B cell (primary cell): ENCODE measurements around the gene SRGAP2B. TPM values are rescaled to one million over a fixed set of nuclear protein-coding genes. Genes with fewer than 3 reads are reported as not detected.
"Not testable (repeated sequence)": the region's sequence is repeated elsewhere in the genome, so short reads cannot be mapped to it uniquely, and the experiment has no call there.

Experiments used
- ATAC-seq: fragments of 200-7000 bp; cut with Tn5 transposase; one replicate; pipeline ENCODE4 v1.10.0; 2021; ENCODE audit warnings: low read depth, mild to moderate bottlenecking, moderate number of reproducible peaks, moderate library complexity
- CTCF ChIA-PET: fragments of 350-600 bp; sonication (Branson Sonifier 250); formaldehyde crosslinking; loops from one replicate; lab custom pipeline; 2021; ENCODE audit warnings: antibody characterized with exemption, inconsistent platforms; lab: Charles Lee
- POLR2A ChIA-PET: fragments of 350-600 bp; sonication (Branson Sonifier 250); formaldehyde crosslinking; loops from one replicate; lab custom pipeline; 2021; ENCODE audit warnings: antibody characterized with exemption; lab: Charles Lee
- DNase-seq: peaks from one replicate; pipeline ENCODE4 v3.0.0; 2013
- H2AFZ ChIP-seq: 2 replicates; pipeline ENCODE4 v1.6.1; 2012; ENCODE audit warnings: mild to moderate bottlenecking, low read depth, low read length; ENCODE audit not compliant: insufficient read depth, poor library complexity, severe bottlenecking
- H3K27ac ChIP-seq, 2 donors: 1 replicate in 1 of 2; 2 replicates in 1 of 2; pipeline ENCODE4 v1.5.1; 2012 to 2013; ENCODE audit warnings: low read length in 2 of 2, mild to moderate bottlenecking in 2 of 2, moderate library complexity in 1 of 2
- H3K27me3 ChIP-seq, 4 experiments: fragments of 200-600 bp in 1 of 4; sonication (generic) in 1 of 4; replicated peaks in 1 of 4; 1 replicate in 2 of 4; 2 replicates in 2 of 4; pipeline versions ENCODE4 v1.6.1 to v1.7.0; 2013 to 2016; ENCODE audit warnings: low read length in 3 of 4, mild to moderate bottlenecking in 2 of 4, mixed read lengths in 1 of 4, moderate library complexity in 1 of 4; ENCODE audit not compliant: insufficient read depth in 4 of 4, control insufficient read depth in 3 of 4; ENCODE audit errors: control extremely low read depth in 1 of 4
- H3K36me3 ChIP-seq, 2 experiments: replicated peaks in 1 of 2; 1 replicate in 1 of 2; 2 replicates in 1 of 2; pipeline versions ENCODE4 v1.6.1 to v1.7.1; 2013; ENCODE audit warnings: low read length in 1 of 2; ENCODE audit not compliant: insufficient read depth in 2 of 2, control insufficient read depth in 1 of 2; ENCODE audit errors: control extremely low read depth in 1 of 2, extremely low read depth in 1 of 2
- H3K4me1 ChIP-seq, 2 donors: fragments of 200-600 bp in 1 of 2; sonication (generic) in 1 of 2; 1 replicate in 1 of 2; 2 replicates in 1 of 2; pipeline versions ENCODE4 v1.5.1 to v1.6.1; 2013 to 2017; ENCODE audit warnings: low read length in 2 of 2; ENCODE audit not compliant: control insufficient read depth in 2 of 2, insufficient read depth in 2 of 2
- H3K4me2 ChIP-seq: replicated peaks from 2 replicates; pipeline ENCODE3; 2012; ENCODE audit warnings: mild to moderate bottlenecking, low read depth, low read length; ENCODE audit not compliant: poor library complexity, severe bottlenecking
- H3K4me3 ChIP-seq, 5 experiments: fragments of 200-600 bp in 1 of 5; sonication (generic) in 1 of 5; 1 replicate in 3 of 5; 2 replicates in 2 of 5; pipeline versions ENCODE4 v1.5.1 to v1.7.0; 2011 to 2016; ENCODE audit warnings: low read length in 4 of 5, mild to moderate bottlenecking in 4 of 5, low read depth in 2 of 5, control low read depth in 1 of 5, moderate library complexity in 1 of 5; ENCODE audit not compliant: insufficient read depth in 1 of 5; ENCODE audit errors: control extremely low read depth in 1 of 5, extremely low read depth in 1 of 5
- H3K79me2 ChIP-seq: fragments of 200-600 bp; sonication (generic); one replicate; pipeline ENCODE4 v1.6.0; 2016; ENCODE audit warnings: low read length; ENCODE audit not compliant: control insufficient read depth, insufficient read depth
- H3K9ac ChIP-seq: fragments of 200-600 bp; sonication (generic); 2 replicates; pipeline ENCODE4 v1.6.1; 2017; ENCODE audit warnings: mild to moderate bottlenecking, low read length, moderate library complexity
- H3K9me3 ChIP-seq, 3 donors: one replicate each; pipeline versions ENCODE4 v1.6.1 to v1.7.1; 2013; ENCODE audit warnings: low read length in 2 of 3; ENCODE audit not compliant: control insufficient read depth in 2 of 3, insufficient read depth in 1 of 3; ENCODE audit errors: control extremely low read depth in 1 of 3
- H4K20me1 ChIP-seq: 2 replicates; pipeline ENCODE4 v1.6.0; 2012; ENCODE audit warnings: mild to moderate bottlenecking, low read length; ENCODE audit not compliant: insufficient read depth, control insufficient read depth, poor library complexity, severe bottlenecking
- H3K27ac Mint-ChIP-seq: one replicate; pipeline ENCODE4 v1.8.0; 2021; ENCODE audit warnings: mixed read lengths
- H3K27me3 Mint-ChIP-seq: one replicate; pipeline ENCODE4 v1.8.0; 2021; ENCODE audit warnings: mixed read lengths
- H3K4me1 Mint-ChIP-seq: one replicate; pipeline ENCODE4 v1.8.0; 2021; ENCODE audit warnings: mixed read lengths
- H3K4me3 Mint-ChIP-seq: one replicate; pipeline ENCODE4 v1.8.0; 2021; ENCODE audit warnings: mixed read lengths
- H3K9me3 Mint-ChIP-seq: one replicate; pipeline ENCODE4 v1.8.0; 2022; ENCODE audit warnings: mixed read lengths; ENCODE audit not compliant: insufficient read depth
- WGBS: methylation state at CpG from one replicate; pipeline ENCODE4 v1.1.5; 2013; ENCODE audit warnings: missing lambda C conversion rate; ENCODE audit not compliant: insufficient coverage; 5-methylcytosine and 5-hydroxymethylcytosine counted together
- intact Hi-C: fragments of 100-400 bp; cut with micrococcal nuclease; formaldehyde crosslinking; loops from one replicate; pipeline ENCODE4 v1.10.0; 2022
- polyA plus RNA-seq: library from polyadenylated mRNA; depleted of rRNA; stranded (reverse); fragments of >200 nt; gene quantifications from 2 replicates; pipeline ENCODE4 v1.2.3, GENCODE V29; 2012
- total RNA-seq, 2 donors: library from RNA; stranded (reverse); fragments of 120-200 nt in 1 of 2; gene quantifications; 1 replicate in 1 of 2; 2 replicates in 1 of 2; pipeline versions ENCODE4 v1.2.3 to v1.2.4, GENCODE V29; 2013 to 2022

SRGAP2B gene
- total and polyA plus RNA-seq, 2 donors (not counting 1 experiment from before 2014, with no cell fraction given), result 3.0 to 36.5 TPM

DNA sequence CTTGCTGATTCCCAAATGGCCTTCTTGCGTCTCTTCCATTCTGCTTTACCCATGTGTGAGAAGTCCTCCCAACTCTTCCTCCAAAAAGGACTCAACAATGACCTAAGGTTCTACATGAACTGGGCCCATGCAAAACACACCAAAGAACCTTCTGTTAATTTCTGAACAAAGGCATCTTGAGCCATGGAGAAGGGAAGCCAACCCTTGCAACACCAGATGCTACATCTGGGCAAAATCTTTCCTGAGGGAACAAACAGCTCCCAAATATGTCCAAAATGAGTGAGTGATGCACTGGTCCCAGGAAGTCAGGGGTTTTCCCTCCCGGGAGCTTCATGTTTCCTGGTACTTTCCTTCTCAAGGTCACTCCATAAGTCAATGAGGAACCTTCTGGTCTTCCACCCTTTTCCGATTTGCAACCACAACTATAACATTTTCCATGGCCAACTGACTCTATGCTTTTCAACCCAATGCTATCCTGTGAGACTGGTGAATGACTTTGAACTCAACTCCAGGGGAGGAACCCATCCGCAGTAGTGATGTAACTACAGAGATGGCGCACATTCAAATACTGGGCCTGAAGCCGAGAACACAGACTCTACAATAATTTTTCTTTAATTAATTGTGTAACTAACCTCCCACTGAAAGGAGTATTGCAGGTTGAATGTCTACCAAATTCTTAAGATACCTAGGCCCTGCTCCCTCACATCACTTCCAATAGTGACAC, 112.2 kb downstream of the SRGAP2B start:
- H3K27me3 ChIP-seq, H3K9me3 Mint-ChIP-seq, DNase-seq, H3K9me3 ChIP-seq, intact Hi-C loops, ATAC-seq, H2AFZ ChIP-seq, CTCF ChIA-PET, H3K27ac Mint-ChIP-seq, H3K36me3 ChIP-seq, H3K4me1 ChIP-seq, H3K4me1 Mint-ChIP-seq, H3K79me2 ChIP-seq, H3K4me3 ChIP-seq, H3K9ac ChIP-seq, POLR2A ChIA-PET, H3K27ac ChIP-seq, H4K20me1 ChIP-seq, H3K27me3 Mint-ChIP-seq, H3K4me2 ChIP-seq, H3K4me3 Mint-ChIP-seq: not testable (repeated sequence)
- no CpG with 5 or more reads among the region's 6 CpGs for WGBS

DNA sequence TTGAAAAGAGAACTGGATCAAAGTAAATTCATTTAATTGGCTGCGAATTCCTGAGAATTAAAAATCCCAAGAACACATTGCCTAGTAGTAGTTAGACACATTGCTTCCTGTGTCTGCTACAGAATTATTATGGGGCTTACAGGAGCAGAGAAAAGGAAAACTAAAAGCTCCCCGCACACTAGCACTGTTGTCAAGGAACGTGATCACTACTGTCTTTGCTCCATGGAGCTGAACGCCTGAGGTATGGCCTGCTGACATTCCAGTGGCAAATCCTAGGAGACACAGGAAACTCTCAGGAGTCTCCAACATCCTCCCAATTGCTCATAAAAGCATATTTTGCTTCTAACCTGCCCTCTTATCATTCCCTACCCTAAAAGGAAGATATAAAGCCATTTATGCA, 114.0 kb downstream of the SRGAP2B start:
- DNase-seq, ATAC-seq, H2AFZ ChIP-seq, H3K79me2 ChIP-seq, H3K27ac ChIP-seq, CTCF ChIA-PET, H3K27ac Mint-ChIP-seq, H3K4me2 ChIP-seq, H3K9me3 ChIP-seq, H3K4me3 ChIP-seq, H3K27me3 ChIP-seq, H3K4me1 Mint-ChIP-seq, H3K27me3 Mint-ChIP-seq, intact Hi-C loops, POLR2A ChIA-PET, H3K36me3 ChIP-seq, H3K9ac ChIP-seq, H3K9me3 Mint-ChIP-seq, H3K4me3 Mint-ChIP-seq, H3K4me1 ChIP-seq, H4K20me1 ChIP-seq: not testable (repeated sequence)
- WGBS, result no CpG with 5 or more reads among the region's 4 CpGs

DNA sequence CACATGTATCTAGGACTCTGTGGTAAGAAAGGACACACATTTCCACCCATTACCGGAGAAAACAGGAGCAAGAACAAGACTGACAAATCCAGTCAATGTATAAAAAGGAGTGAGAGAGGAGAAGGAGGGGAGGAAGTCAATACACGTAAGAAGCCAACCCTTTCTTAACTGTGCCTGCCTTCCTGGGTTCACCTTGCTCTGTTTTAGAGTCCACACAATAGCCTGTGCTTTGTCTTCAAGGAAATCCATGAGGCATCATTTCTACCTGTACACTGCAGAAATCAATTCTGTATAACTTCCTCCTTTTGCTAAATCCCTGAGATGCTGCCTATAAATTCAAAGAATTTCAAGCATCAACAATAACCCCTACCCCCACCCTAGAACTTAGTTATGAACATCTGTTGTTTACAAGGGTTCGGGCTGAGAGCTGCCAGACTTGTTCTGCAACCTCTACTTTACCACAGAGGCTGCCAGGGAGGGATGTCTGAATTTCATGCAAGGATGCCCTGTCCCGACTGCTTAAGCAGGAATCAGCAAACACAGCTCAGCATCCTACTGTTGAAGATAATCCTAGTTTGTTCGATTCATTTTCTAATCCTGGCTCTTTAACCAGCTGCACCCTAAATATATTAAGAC, 115.0 kb downstream of the SRGAP2B start:
- CTCF ChIA-PET, H3K27me3 Mint-ChIP-seq, H3K9ac ChIP-seq, H3K36me3 ChIP-seq, H2AFZ ChIP-seq, H3K4me3 Mint-ChIP-seq, DNase-seq, H3K4me3 ChIP-seq, H3K4me2 ChIP-seq, H3K27ac Mint-ChIP-seq, H3K4me1 Mint-ChIP-seq, H3K27me3 ChIP-seq, H3K27ac ChIP-seq, H3K9me3 Mint-ChIP-seq, H3K79me2 ChIP-seq, POLR2A ChIA-PET, intact Hi-C loops, H3K9me3 ChIP-seq, H4K20me1 ChIP-seq, H3K4me1 ChIP-seq: not testable (repeated sequence)
- no CpG with 5 or more reads among the region's 5 CpGs for WGBS
- peak; percentile 86 for ATAC-seq

DNA sequence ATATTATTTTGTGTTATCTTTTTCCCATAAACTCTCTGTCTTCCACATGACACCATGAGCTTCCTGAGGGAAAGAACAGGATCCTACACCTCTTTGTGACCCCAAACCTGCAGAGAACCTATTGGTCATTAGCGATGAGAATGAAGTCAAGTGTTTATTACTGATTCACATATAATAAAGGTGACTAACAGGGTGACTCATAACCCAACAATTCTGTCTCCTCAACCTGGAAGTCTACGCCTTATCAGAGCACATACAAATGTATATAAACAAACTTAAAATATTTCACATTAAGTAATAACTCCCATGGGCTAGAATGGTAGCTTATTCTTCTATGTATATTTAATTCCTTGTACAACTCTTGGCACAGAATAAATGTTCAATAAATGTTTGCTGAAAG, 117.3 kb downstream of the SRGAP2B start:
- H3K27ac ChIP-seq, H3K9me3 ChIP-seq, H3K4me3 ChIP-seq, H2AFZ ChIP-seq, ATAC-seq, H3K36me3 ChIP-seq, H3K9ac ChIP-seq, H3K27me3 ChIP-seq, H3K4me3 Mint-ChIP-seq, POLR2A ChIA-PET, H3K4me1 ChIP-seq, DNase-seq, H3K79me2 ChIP-seq, H3K27me3 Mint-ChIP-seq, H3K27ac Mint-ChIP-seq, H3K4me2 ChIP-seq, H3K9me3 Mint-ChIP-seq, H4K20me1 ChIP-seq, intact Hi-C loops, CTCF ChIA-PET, H3K4me1 Mint-ChIP-seq: not testable (repeated sequence)
- WGBS, result no CpG with 5 or more reads among the region's 2 CpGs
